Measurements from ENCODE around the gene SCAMP4. TPM values are rescaled to one million over a fixed set of nuclear protein-coding genes. Genes with fewer than 3 reads are reported as not detected.
"Not testable (repeated sequence)": the region's sequence is repeated elsewhere in the genome, so short reads cannot be mapped to it uniquely, and the experiment has no call there.

Gene SCAMP4
- total and polyA plus RNA-seq, 12 donors, result 13.5 to 192 (median 60.3) TPM

GRCh38 chr19:1883784-1884183 lies 21.4 kb upstream of the SCAMP4 start:
- H3K9me3 ChIP-seq (replicated peaks in 1 of 3), result no peaks in the 10 kb centered on the region
- H3K27ac ChIP-seq, result peak overlapping the region in 2 of 5 donors; percentile 63 to 96
- DNase-seq, result no peak
- H3K27me3 ChIP-seq, result no peaks in the 10 kb centered on the region
- 27 to 32% (median 29%) methylated on average over 7 to 8 of the region's 8 CpGs for WGBS, 4 donors
- intact Hi-C loops (cut with DNase I), result no loop called here
- H3K4me1 ChIP-seq (replicated peaks in 1 of 2), result peaks cover 18 to 26% of the 10 kb centered on the region in 2 donors
- TF ChIP-seq CTCF (IDR thresholded peaks at IDR 0.05) (no peak), POLR2A (IDR thresholded peaks at IDR 0.05) (no peak)
- H3K36me3 ChIP-seq (replicated peaks in 1 of 2), result peaks cover 0 to 9% of the 10 kb centered on the region in 2 donors
- H3K4me3 ChIP-seq, result peak overlapping the region in 3 of 4 donors; percentile 40 to 63 (median 63)

GRCh38 chr19:1884291-1884718 lies 20.9 kb upstream of the SCAMP4 start:
- peaks cover 18 to 26% of the 10 kb centered on the region in 2 donors for H3K4me1 ChIP-seq (replicated peaks in 1 of 2)
- TF ChIP-seq POLR2A (IDR thresholded peaks at IDR 0.05), result no peak
- no peak for TF ChIP-seq CTCF (IDR thresholded peaks at IDR 0.05)
- H3K36me3 ChIP-seq (replicated peaks in 1 of 2), result peaks cover 0 to 9% of the 10 kb centered on the region in 2 donors
- peak overlapping the region in 4 of 5 donors; percentile 70 to 96 (median 79) for H3K27ac ChIP-seq
- 2 to 5% (median 3%) methylated on average over 10 to 11 of the region's 11 CpGs for WGBS, 4 donors
- intact Hi-C loops (cut with DNase I), result no loop called here
- no peaks in the 10 kb centered on the region for H3K27me3 ChIP-seq
- H3K4me3 ChIP-seq, result peak overlapping the region; percentile 40 to 77 (median 63)
- DNase-seq, result no peak
- no peaks in the 10 kb centered on the region for H3K9me3 ChIP-seq (replicated peaks in 1 of 3)

- TF ChIP-seq POLR2A (IDR thresholded peaks at IDR 0.05) (no peak), CTCF (IDR thresholded peaks at IDR 0.05) (no peak)
- peaks cover 18 to 26% of the 10 kb centered on the region in 2 donors for H3K4me1 ChIP-seq (replicated peaks in 1 of 2)
- no peaks in the 10 kb centered on the region for H3K27me3 ChIP-seq
- peak overlapping the region in 4 of 5 donors; percentile 70 to 96 (median 79) for H3K27ac ChIP-seq
- 0% methylated on average over 14 to 52 of the region's 56 CpGs for WGBS, 4 donors
- intact Hi-C loops (cut with DNase I), result no loop called here
- peak in 1 of 7 donors; percentile 43 for DNase-seq
- H3K4me3 ChIP-seq, result peak overlapping the region; percentile 32 to 77 (median 63)
- H3K36me3 ChIP-seq (replicated peaks in 1 of 2), result peaks cover 0 to 9% of the 10 kb centered on the region in 2 donors
- H3K9me3 ChIP-seq (replicated peaks in 1 of 3), result no peaks in the 10 kb centered on the region
These were observed 20.4 kb upstream of the SCAMP4 start for GRCh38 chr19:1884719-1885334.

GRCh38 chr19:1885398-1886119 lies 19.6 kb upstream of the SCAMP4 start, which contains the start of gene ABHD17A:
ABHD17A (minus strand) TSS chr19:1885496; CDS start chr19:1881566, 3,930 bp downstream.
- H3K36me3 ChIP-seq (replicated peaks in 1 of 2); intact Hi-C loops (cut with DNase I); H3K9me3 ChIP-seq (replicated peaks in 1 of 3); H3K27me3 ChIP-seq: not testable (repeated sequence)
- peak; percentile 92 to 97 (median 95) for DNase-seq
- WGBS, 4 donors, result 21 to 56% (median 30%) methylated on average over 16 to 43 of the region's 46 CpGs
- peaks cover 18 to 26% of the 10 kb centered on the region in 2 donors for H3K4me1 ChIP-seq (replicated peaks in 1 of 2)
- peak within 1 kb of the TSS in 4 of 5 donors; percentile 70 to 96 (median 79) for H3K27ac ChIP-seq
- peak; percentile 49 to 74 for TF ChIP-seq POLR2A (IDR thresholded peaks at IDR 0.05)
- peak within 1 kb of the TSS; percentile 32 to 77 (median 63) for H3K4me3 ChIP-seq

GRCh38 chr19:1886360-1886759 lies 18.8 kb upstream of the SCAMP4 start:
- H3K27ac ChIP-seq; H3K4me3 ChIP-seq; H3K27me3 ChIP-seq; DNase-seq; H3K36me3 ChIP-seq (replicated peaks in 1 of 2); H3K9me3 ChIP-seq (replicated peaks in 1 of 3); intact Hi-C loops (cut with DNase I): not testable (repeated sequence)
- peaks cover 18 to 26% of the 10 kb centered on the region in 2 donors for H3K4me1 ChIP-seq (replicated peaks in 1 of 2)
- 90 to 95% (median 93%) methylated on average over 15 of the region's 15 CpGs for WGBS, 4 donors

Measured in adrenal gland (tissue), 12 donors.